ENCODE measurements around the gene SKP2.

- TF ChIP-seq RAD21 (conservative IDR thresholded peaks at IDR 0.05) (no peak), CTCF (IDR thresholded peaks at IDR 0.05; ENCODE audit: poor library complexity, severe bottlenecking) (no peak), EZH2 (IDR thresholded peaks at IDR 0.05; ENCODE audit: borderline replicate concordance, insufficient read depth, low read length, poor library complexity, severe bottlenecking) (no peak), POLR2AphosphoS5 (IDR thresholded peaks at IDR 0.05) (no peak), TAF1 (IDR thresholded peaks at IDR 0.05; ENCODE audit: low read depth) (no peak)
These were observed 4.2 kb downstream of the SKP2 start for GRCh38 chr5:36156121-36156601.

Data from neural cell (in vitro differentiated cells).